Measurements from ENCODE around the gene CALR. TPM values are rescaled to one million over a fixed set of nuclear protein-coding genes. Genes with fewer than 3 reads are reported as not detected.
A peak's percentile ranks its signal among the peaks of the same experiment; 100 is the strongest.

Gene CALR
- total RNA-seq, 4 donors from 2014 or later: 218 to 410 (median 280) TPM

- Histone ChIP-seq H3K4me3 (peak overlapping the region in 1 of 2 donors; percentile 56), H3K4me1 (peaks cover 0 to 29% (median 3%) of the 10 kb centered on the region in 3 donors)
- WGBS, 2 donors (ENCODE audit: low coverage in 1 of 2): 0% methylated on average over 2 to 3 of the region's 8 CpGs
These were observed 27.4 kb downstream of the CALR start for GRCh38 chr19:12965812-12966135.

GRCh38 chr19:12967907-12968306, 29.5 kb downstream of the CALR start:
- Histone ChIP-seq H3K36me3 (no peaks in the 10 kb centered on the region), H3K4me1 (peaks cover 0 to 30% (median 3%) of the 10 kb centered on the region in 3 donors), H3K27ac (no peak overlapping the region), H3K9me3 (no peaks in the 10 kb centered on the region), H3K27me3 (no peaks in the 10 kb centered on the region), H3K4me3 (no peak overlapping the region)
- WGBS, 2 donors (ENCODE audit: low coverage in 1 of 2): 92% methylated on average over 4 of the region's 5 CpGs
- no peak for TF ChIP-seq POLR2A (IDR thresholded peaks at IDR 0.05)
- no peak for TF ChIP-seq CTCF (IDR thresholded peaks at IDR 0.05)
- TF ChIP-seq EP300 (IDR thresholded peaks at IDR 0.05): no peak
- TF ChIP-seq POLR2AphosphoS5 (IDR thresholded peaks at IDR 0.05): no peak
- ATAC-seq: no peak

More at GRCh38 chr19:12965812-12966135, 27.4 kb downstream of the CALR start:
- TF ChIP-seq EP300 (IDR thresholded peaks at IDR 0.05): no peak
- ATAC-seq: no peak
- Histone ChIP-seq H3K27ac (peak overlapping the region in 3 of 4 donors; percentile 76 to 81 (median 81)), H3K9me3 (no peaks in the 10 kb centered on the region), H3K36me3 (no peaks in the 10 kb centered on the region), H3K27me3 (no peaks in the 10 kb centered on the region)

GRCh38 chr19:12969292-12969988, 31.0 kb downstream of the CALR start, which contains the start of gene DAND5:
Gene DAND5, plus strand, starts transcription at chr19:12969576. Its CDS starts 85 bp downstream, at chr19:12969661.
- no CpG with 5 or more reads among the region's 14 CpGs for WGBS, 2 donors (ENCODE audit: low coverage in 1 of 2)
- Histone ChIP-seq H3K36me3 (no peaks in the 10 kb centered on the region), H3K4me3 (no peak within 1 kb of the TSS), H3K9me3 (no peaks in the 10 kb centered on the region), H3K27ac (peak within 1 kb of the TSS in 3 of 4 donors; percentile 61 to 74 (median 71)), H3K27me3 (no peaks in the 10 kb centered on the region), H3K4me1 (peaks cover 0 to 30% (median 3%) of the 10 kb centered on the region in 3 donors)
- ATAC-seq: no peak
- TF ChIP-seq EP300 (IDR thresholded peaks at IDR 0.05) (no peak), CTCF (IDR thresholded peaks at IDR 0.05) (no peak), POLR2AphosphoS5 (IDR thresholded peaks at IDR 0.05) (no peak), POLR2A (IDR thresholded peaks at IDR 0.05) (no peak)

GRCh38 chr19:12970070-12970820, 31.8 kb downstream of the CALR start:
- H3K27ac ChIP-seq: peak overlapping the region in 3 of 4 donors; percentile 61 to 74 (median 71)

More at GRCh38 chr19:12970070-12970820, 31.8 kb downstream of the CALR start:
- no peaks in the 10 kb centered on the region for H3K36me3 ChIP-seq
- TF ChIP-seq POLR2A (IDR thresholded peaks at IDR 0.05) (no peak), CTCF (IDR thresholded peaks at IDR 0.05) (no peak), EP300 (IDR thresholded peaks at IDR 0.05) (no peak), POLR2AphosphoS5 (IDR thresholded peaks at IDR 0.05) (no peak)
- WGBS, 2 donors (ENCODE audit: low coverage in 1 of 2): 95 to 98% methylated on average over 5 to 7 of the region's 7 CpGs
- H3K4me1 ChIP-seq: peaks cover 0 to 28% (median 3%) of the 10 kb centered on the region in 3 donors
- no peaks in the 10 kb centered on the region for H3K27me3 ChIP-seq
- ATAC-seq: no peak
- no peaks in the 10 kb centered on the region for H3K9me3 ChIP-seq
- no peak overlapping the region for H3K4me3 ChIP-seq
